Fibroblast of pulmonary artery (primary cell): Measurements from ENCODE around the gene VSTM5.
"Not testable (repeated sequence)": the region's sequence is repeated elsewhere in the genome, so short reads cannot be mapped to it uniquely, and the experiment has no call there.

ENCODE experiments used
- DNase-seq: peaks from one replicate; pipeline ENCODE4 v3.0.0-alpha.2; 2010; ENCODE audit warnings: low read depth
- H3K4me3 ChIP-seq: replicated peaks from 2 replicates; pipeline ENCODE4 v1.5.1; 2011; ENCODE audit warnings: low read depth, mild to moderate bottlenecking, control low read depth, low read length, moderate library complexity
- CTCF ChIP-seq: IDR thresholded peaks from 2 replicates; pipeline ENCODE4 v1.5.1; 2011; ENCODE audit warnings: mild to moderate bottlenecking, control low read depth, low read length, inconsistent platforms; ENCODE audit errors: missing control alignments

Gene VSTM5

GRCh38 chr11:93850594-93851018, at the start of gene VSTM5:
VSTM5 (minus strand) TSS chr11:93850618; CDS start chr11:93850502, 116 bp downstream.
- TF ChIP-seq CTCF, result no peak
- peak within 1 kb of the TSS; percentile 37 for H3K4me3 ChIP-seq
- DNase-seq, result no peak

GRCh38 chr11:93895106-93895862, 44.9 kb upstream of the VSTM5 start:
- TF ChIP-seq CTCF, result peak; percentile 68
- no peak overlapping the region for H3K4me3 ChIP-seq
- DNase-seq, result peak; percentile 75

GRCh38 chr11:93890391-93891051, 40.1 kb upstream of the VSTM5 start:
- no peak overlapping the region for H3K4me3 ChIP-seq
- no peak for DNase-seq

GRCh38 chr11:93887111-93887510, 36.7 kb upstream of the VSTM5 start:
- no peak for TF ChIP-seq CTCF
- no peak overlapping the region for H3K4me3 ChIP-seq
- DNase-seq, result no peak

More at GRCh38 chr11:93890391-93891051, 40.1 kb upstream of the VSTM5 start:
- TF ChIP-seq CTCF, result no peak

GRCh38 chr11:93879114-93879513, 28.7 kb upstream of the VSTM5 start:
- H3K4me3 ChIP-seq, DNase-seq: not testable (repeated sequence)

- no peak for TF ChIP-seq CTCF
- H3K4me3 ChIP-seq, result no peak overlapping the region
- DNase-seq, result no peak
Observed at GRCh38 chr11:93875637-93876036, 25.2 kb upstream of the VSTM5 start.

- no peak for DNase-seq
- no peak for TF ChIP-seq CTCF
- no peak overlapping the region for H3K4me3 ChIP-seq
Observed at GRCh38 chr11:93871526-93871925, 21.1 kb upstream of the VSTM5 start.
